Body of pancreas (tissue), 4 donors: ENCODE measurements around the gene PGC.

ENCODE experiments used
- CTCF ChIP-seq, 7 experiments: fragments of 450-650 bp in 4 of 7; fragments of 200-600 bp in 3 of 7; sonication (generic) in 3 of 7; IDR thresholded peaks; one replicate each; pipeline ENCODE4 v1.5.1; 2016 to 2019; ENCODE audit warnings: antibody characterized with exemption in 7 of 7
- POLR2A ChIP-seq, 3 donors: fragments of 450-650 bp; IDR thresholded peaks; one replicate each; pipeline ENCODE4 v1.6.1; 2016; ENCODE audit warnings: antibody characterized with exemption in 3 of 3, mild to moderate bottlenecking in 2 of 3

GRCh38 chr6:41747256-41748101, at the start of gene PGC:
- no peak for TF ChIP-seq CTCF (IDR thresholded peaks at IDR 0.05)
- TF ChIP-seq POLR2A (IDR thresholded peaks at IDR 0.05), result no peak
